IMR-90 (cell line): ENCODE results near the gene AFM. TPM values are rescaled to one million over a fixed set of nuclear protein-coding genes. Genes with fewer than 3 reads are reported as not detected.

Source experiments
- ATAC-seq: fragments of 200-7000 bp; cut with Tn5 transposase; 2 replicates; pipeline ENCODE4 v1.9.1; 2020; ENCODE audit warnings: low read depth, mild to moderate bottlenecking, moderate library complexity
- BruUV-seq: library from RNA; stranded (reverse); fragments of 400-500 nt; replicated peaks from 2 replicates; lab custom pipeline; 2021; lab: Mats Ljungman, UMichigan
- CTCF ChIA-PET: fragments of 300-600 bp; formaldehyde crosslinking; extraction: SDS; loops from one replicate; lab custom pipeline; 2021; ENCODE audit warnings: antibody characterized with exemption; lab: Yijun Ruan, JAX
- POLR2A ChIA-PET: fragments of 300-600 bp; sonication (Branson Sonifier 250); formaldehyde crosslinking; loops from one replicate; lab custom pipeline; 2022; ENCODE audit warnings: antibody characterized with exemption; ENCODE audit not compliant: unreplicated experiment; lab: Charles Lee
- DNase-seq: peaks from one replicate; pipeline ENCODE4 v3.0.0; 2013
- H2AFZ ChIP-seq: replicated peaks from 2 replicates; pipeline ENCODE3; 2013; ENCODE audit warnings: low read length, mild to moderate bottlenecking; ENCODE audit not compliant: poor library complexity
- H2AK5ac ChIP-seq: 2 replicates; pipeline ENCODE4 v1.6.1; 2013; ENCODE audit warnings: low read depth, low read length, inconsistent platforms
- H2AK9ac ChIP-seq: replicated peaks from 2 replicates; pipeline ENCODE3; 2013; ENCODE audit warnings: mild to moderate bottlenecking, low read depth, low read length, moderate library complexity; ENCODE audit not compliant: poor library complexity
- H2BK120ac ChIP-seq: 2 replicates; pipeline ENCODE4 v1.6.1; 2013; ENCODE audit warnings: low read depth, low read length, inconsistent platforms
- H2BK15ac ChIP-seq: 3 replicates; pipeline ENCODE4 v1.6.1; 2013; ENCODE audit warnings: low read depth, low read length, inconsistent platforms
- H2BK20ac ChIP-seq: 2 replicates; pipeline ENCODE4 v1.6.1; 2013; ENCODE audit warnings: low read depth, mild to moderate bottlenecking, inconsistent platforms, low read length, moderate library complexity
- H2BK5ac ChIP-seq: 2 replicates; pipeline ENCODE4 v1.6.1; 2013; ENCODE audit warnings: mild to moderate bottlenecking, low read depth, low read length, inconsistent platforms; ENCODE audit not compliant: poor library complexity, severe bottlenecking
- H3K14ac ChIP-seq: replicated peaks from 2 replicates; pipeline ENCODE4 v1.6.1; 2013; ENCODE audit warnings: low read depth, low read length, inconsistent platforms
- H3K18ac ChIP-seq: 2 replicates; pipeline ENCODE4 v1.6.1; 2013; ENCODE audit warnings: low read depth, low read length, control low read depth
- H3K23ac ChIP-seq: 2 replicates; pipeline ENCODE4 v1.6.1; 2013; ENCODE audit warnings: low read depth, low read length, inconsistent platforms
- H3K27ac ChIP-seq: 2 replicates; pipeline ENCODE4 v1.5.1; 2013; ENCODE audit warnings: mild to moderate bottlenecking, control low read depth, low read length; ENCODE audit not compliant: insufficient read depth
- H3K27me3 ChIP-seq: 2 replicates; pipeline ENCODE4 v1.6.1; 2013; ENCODE audit warnings: low read length; ENCODE audit not compliant: control insufficient read depth, insufficient read depth
- H3K36me3 ChIP-seq: 2 replicates; pipeline ENCODE4 v1.6.1; 2013; ENCODE audit warnings: low read length, mixed read lengths; ENCODE audit not compliant: control insufficient read depth, insufficient read depth
- H3K4ac ChIP-seq: 2 replicates; pipeline ENCODE4 v1.6.1; 2013; ENCODE audit warnings: low read depth, low read length, inconsistent platforms
- H3K4me1 ChIP-seq: 2 replicates; pipeline ENCODE4 v1.6.1; 2013; ENCODE audit warnings: low read length, mixed read lengths; ENCODE audit not compliant: control insufficient read depth, insufficient read depth
- H3K4me2 ChIP-seq: 2 replicates; pipeline ENCODE4 v1.6.1; 2013; ENCODE audit warnings: low read depth, mild to moderate bottlenecking, control low read depth, low read length, moderate library complexity
- H3K4me3 ChIP-seq: 2 replicates; pipeline ENCODE4 v1.5.1; 2013; ENCODE audit warnings: low read depth, mild to moderate bottlenecking, control low read depth, low read length, moderate library complexity; ENCODE audit not compliant: insufficient read depth
- H3K56ac ChIP-seq: 2 replicates; pipeline ENCODE4 v1.6.1; 2013; ENCODE audit warnings: low read length, inconsistent platforms; ENCODE audit not compliant: insufficient read depth; ENCODE audit errors: extremely low read depth
- H3K79me1 ChIP-seq, 2 experiments: 2 replicates each; pipeline ENCODE4 v1.6.1; 2013; ENCODE audit warnings: low read length in 2 of 2, inconsistent platforms in 1 of 2, low read depth in 1 of 2
- H3K9ac ChIP-seq: 2 replicates; pipeline ENCODE4 v1.6.1; 2013; ENCODE audit warnings: low read depth, low read length, control low read depth
- H3K9me1 ChIP-seq: 2 replicates; pipeline ENCODE4 v1.6.1; 2013; ENCODE audit warnings: low read length, inconsistent platforms; ENCODE audit not compliant: insufficient read depth
- H3K9me3 ChIP-seq: 2 replicates; pipeline ENCODE4 v1.6.1; 2013; ENCODE audit warnings: low read length; ENCODE audit not compliant: control insufficient read depth, insufficient read depth
- H4K20me1 ChIP-seq: 2 replicates; pipeline ENCODE4 v1.6.1; 2013; ENCODE audit warnings: low read length, inconsistent platforms; ENCODE audit not compliant: insufficient read depth
- H4K5ac ChIP-seq: 2 replicates; pipeline ENCODE4 v1.6.1; 2013; ENCODE audit warnings: mild to moderate bottlenecking, low read depth, low read length, control low read depth
- H4K8ac ChIP-seq, 2 experiments: 2 replicates each; pipeline ENCODE4 v1.6.1; 2013; ENCODE audit warnings: low read depth in 2 of 2, low read length in 2 of 2, control low read depth in 1 of 2, inconsistent platforms in 1 of 2
- H4K91ac ChIP-seq: 2 replicates; pipeline ENCODE4 v1.6.1; 2013; ENCODE audit warnings: low read depth, low read length, inconsistent platforms; ENCODE audit not compliant: insufficient read depth
- BHLHE40 ChIP-seq: fragments of 150-350 bp; IDR thresholded peaks from 2 replicates; pipeline ENCODE4 v1.6.1; 2016; ENCODE audit warnings: mild to moderate bottlenecking, low read depth, low read length
- ELK1 ChIP-seq: fragments of 150-350 bp; IDR thresholded peaks from 2 replicates; pipeline ENCODE4 v1.6.1; 2016; ENCODE audit warnings: low read depth, mild to moderate bottlenecking, low read length, moderate library complexity, borderline replicate concordance
- FOS ChIP-seq: fragments of 150-350 bp; IDR thresholded peaks from 2 replicates; pipeline ENCODE4 v1.6.1; 2016; ENCODE audit warnings: low read depth, low read length
- MAFK ChIP-seq: IDR thresholded peaks from 2 replicates; pipeline ENCODE4 v1.6.1; 2012; ENCODE audit warnings: low read depth, low read length, improper control_type of control experiment
- MAZ ChIP-seq: IDR thresholded peaks from 2 replicates; pipeline ENCODE4 v1.6.1; 2012; ENCODE audit warnings: low read depth, mild to moderate bottlenecking, low read length, improper control_type of control experiment, moderate library complexity, borderline replicate concordance
- NFE2L2 ChIP-seq: fragments of 150-350 bp; IDR thresholded peaks from 2 replicates; pipeline ENCODE4 v1.6.1; 2016; ENCODE audit warnings: low read depth, mild to moderate bottlenecking, low read length
- POLR2A ChIP-seq: IDR thresholded peaks from 2 replicates; pipeline ENCODE4 v1.6.1; 2012; ENCODE audit warnings: mild to moderate bottlenecking, low read depth, low read length
- RFX5 ChIP-seq: IDR thresholded peaks from 2 replicates; pipeline ENCODE4 v1.8.0; 2012; ENCODE audit warnings: low read depth, mild to moderate bottlenecking, low read length, moderate library complexity
- USF2 ChIP-seq: fragments of 150-350 bp; IDR thresholded peaks from 2 replicates; pipeline ENCODE4 v1.6.1; 2017; ENCODE audit warnings: mild to moderate bottlenecking, antibody characterized with exemption, low read length, low read depth
- WGBS, 2 experiments: methylation state at CpG; one replicate each; pipeline versions ENCODE4 v1.1.5 to v1.1.7; 2013; ENCODE audit warnings: missing lambda C conversion rate in 2 of 2; ENCODE audit not compliant: insufficient read length in 1 of 2; ENCODE audit errors: extremely low coverage in 2 of 2; 5-methylcytosine and 5-hydroxymethylcytosine counted together
- dilution Hi-C: fragments of 300-500 bp; cut with HindIII; formaldehyde crosslinking; loops from one replicate; pipeline ENCODE4 v1.14.3; 2018; ENCODE audit warnings: low sequenced_read_pairs; ENCODE audit not compliant: unreplicated experiment
- in situ Hi-C: fragments of 300-500 bp; cut with MboI; formaldehyde crosslinking; loops from 3 replicates; pipeline ENCODE4 v1.14.3; 2019; ENCODE audit warnings: low sequenced_read_pairs, inconsistent platforms, mixed read lengths
- intact Hi-C: fragments of 100-400 bp; cut with micrococcal nuclease; formaldehyde crosslinking; loops from 2 replicates; pipeline ENCODE4 v1.10.0; 2022
- polyA plus RNA-seq, 3 experiments: library from polyadenylated mRNA; depleted of rRNA; stranded (reverse); fragments of >200 nt; gene quantifications; 2 replicates each; pipeline ENCODE4 v1.2.3, GENCODE V29; 2012; ENCODE audit warnings: low replicate concordance in 1 of 3
- total RNA-seq: library from RNA; depleted of rRNA; stranded (reverse); fragments of >200 nt; gene quantifications from 2 replicates; pipeline ENCODE4 v1.2.3, GENCODE V29; 2012

The AFM gene
- total and polyA plus RNA-seq, 2 of the 4 experiments (the other 2 are of a cell fraction) = not detected

- Histone ChIP-seq H3K4me1 (no peaks in the 10 kb centered on the region), H3K27me3 (peaks cover 6% of the 10 kb centered on the region), H2BK20ac (no peak overlapping the region), H4K8ac (no peak overlapping the region), H4K91ac (no peak overlapping the region), H3K27ac (no peak overlapping the region), H4K20me1 (no peaks in the 10 kb centered on the region), H3K4me3 (no peak overlapping the region), H3K23ac (no peak overlapping the region), H4K5ac (no peak overlapping the region), H2AFZ (no peak overlapping the region), H3K79me1 (no peaks in the 10 kb centered on the region), H3K9me1 (no peaks in the 10 kb centered on the region), H3K18ac (no peak overlapping the region), H3K9ac (no peak overlapping the region), H3K14ac (no peak overlapping the region), H3K36me3 (no peaks in the 10 kb centered on the region), H3K56ac (no peak overlapping the region), H3K4me2 (no peak overlapping the region), H2AK5ac (no peak overlapping the region), H3K4ac (no peak overlapping the region), H2AK9ac (no peak overlapping the region), H2BK15ac (no peak overlapping the region), H2BK5ac (no peak overlapping the region), H2BK120ac (no peak overlapping the region), H3K9me3 (no peaks in the 10 kb centered on the region)
- intact Hi-C loops = no loop called here
- in situ Hi-C loops = no loop called here
- ChIA-PET CTCF (no interaction called here), POLR2A (no interaction called here)
- WGBS, 2 experiments = no CpG with 5 or more reads among the region's 2 CpGs
- dilution Hi-C loops = no loop called here
- ATAC-seq = no peak
- TF ChIP-seq USF2 (no peak), MAZ (no peak), ELK1 (no peak), NFE2L2 (no peak), FOS (no peak), BHLHE40 (no peak), RFX5 (no peak), POLR2A (no peak), MAFK (no peak)
- BruUV-seq = no TSS peak
- DNase-seq = no peak
Measured at GRCh38 chr4:73523126-73523525, 41.6 kb downstream of the AFM start.
